ENCODE measurements around the gene ARHGAP15. TPM values are rescaled to one million over a fixed set of nuclear protein-coding genes. Genes with fewer than 3 reads are reported as not detected.

The ARHGAP15 gene
- total RNA-seq, 2 donors from 2014 or later = 0.86 TPM; not detected in 1

GRCh38 chr2:143574069-143574468 is 444.9 kb downstream of the ARHGAP15 start:
- no peak overlapping the region for H3K4me3 Mint-ChIP-seq
- Histone ChIP-seq H3K4me3 (ENCODE audit: low read length) (no peak overlapping the region), H3K4me1 (ENCODE audit: control insufficient read depth, insufficient read depth, low read length) (no peaks in the 10 kb centered on the region), H3K36me3 (ENCODE audit: control insufficient read depth, insufficient read depth, low read length) (no peaks in the 10 kb centered on the region), H3K27ac (ENCODE audit: low read depth, low read length) (no peak overlapping the region), H3K27me3 (ENCODE audit: control insufficient read depth, insufficient read depth, low read length, poor library complexity, severe bottlenecking) (no peaks in the 10 kb centered on the region), H3K9me3 (ENCODE audit: control insufficient read depth, low read length) (no peaks in the 10 kb centered on the region), H3K9ac (ENCODE audit: extremely low read depth, low read length, poor library complexity, severe bottlenecking) (no peak overlapping the region)
- no peak overlapping the region for H3K27ac Mint-ChIP-seq
- TF ChIP-seq, protein P1, sequence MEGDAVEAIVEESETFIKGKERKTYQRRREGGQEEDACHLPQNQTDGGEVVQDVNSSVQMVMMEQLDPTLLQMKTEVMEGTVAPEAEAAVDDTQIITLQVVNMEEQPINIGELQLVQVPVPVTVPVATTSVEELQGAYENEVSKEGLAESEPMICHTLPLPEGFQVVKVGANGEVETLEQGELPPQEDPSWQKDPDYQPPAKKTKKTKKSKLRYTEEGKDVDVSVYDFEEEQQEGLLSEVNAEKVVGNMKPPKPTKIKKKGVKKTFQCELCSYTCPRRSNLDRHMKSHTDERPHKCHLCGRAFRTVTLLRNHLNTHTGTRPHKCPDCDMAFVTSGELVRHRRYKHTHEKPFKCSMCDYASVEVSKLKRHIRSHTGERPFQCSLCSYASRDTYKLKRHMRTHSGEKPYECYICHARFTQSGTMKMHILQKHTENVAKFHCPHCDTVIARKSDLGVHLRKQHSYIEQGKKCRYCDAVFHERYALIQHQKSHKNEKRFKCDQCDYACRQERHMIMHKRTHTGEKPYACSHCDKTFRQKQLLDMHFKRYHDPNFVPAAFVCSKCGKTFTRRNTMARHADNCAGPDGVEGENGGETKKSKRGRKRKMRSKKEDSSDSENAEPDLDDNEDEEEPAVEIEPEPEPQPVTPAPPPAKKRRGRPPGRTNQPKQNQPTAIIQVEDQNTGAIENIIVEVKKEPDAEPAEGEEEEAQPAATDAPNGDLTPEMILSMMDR (conservative IDR thresholded peaks at IDR 0.05) = peak; percentile 62
- H3K27me3 Mint-ChIP-seq (ENCODE audit: insufficient read depth) = no peaks in the 10 kb centered on the region
- no peaks in the 10 kb centered on the region for H3K4me1 Mint-ChIP-seq
- DNase-seq = no peak
- no peaks in the 10 kb centered on the region for H3K36me3 Mint-ChIP-seq (ENCODE audit: low read depth)
- no peaks in the 10 kb centered on the region for H3K9me3 Mint-ChIP-seq
- 73% methylated on average over 1 of the region's 1 CpG; no CpG with 5 or more reads in 1 of the 2 experiments for WGBS, 2 experiments (ENCODE audit: insufficient coverage in 1 of 2, insufficient read length in 1 of 2)

- Histone ChIP-seq H3K9ac (ENCODE audit: extremely low read depth, low read length, poor library complexity, severe bottlenecking) (no peak overlapping the region), H3K4me3 (ENCODE audit: low read length) (no peak overlapping the region), H3K9me3 (ENCODE audit: control insufficient read depth, low read length) (no peaks in the 10 kb centered on the region), H3K36me3 (ENCODE audit: control insufficient read depth, insufficient read depth, low read length) (no peaks in the 10 kb centered on the region), H3K27me3 (ENCODE audit: control insufficient read depth, insufficient read depth, low read length, poor library complexity, severe bottlenecking) (no peaks in the 10 kb centered on the region), H3K27ac (ENCODE audit: low read depth, low read length) (no peak overlapping the region), H3K4me1 (ENCODE audit: control insufficient read depth, insufficient read depth, low read length) (no peaks in the 10 kb centered on the region)
- H3K27me3 Mint-ChIP-seq (ENCODE audit: insufficient read depth) = no peaks in the 10 kb centered on the region
- H3K4me3 Mint-ChIP-seq = no peak overlapping the region
- TF ChIP-seq, protein P1 (conservative IDR thresholded peaks at IDR 0.05) = peak; percentile 79
- H3K36me3 Mint-ChIP-seq (ENCODE audit: low read depth) = no peaks in the 10 kb centered on the region
- no peaks in the 10 kb centered on the region for H3K9me3 Mint-ChIP-seq
- H3K4me1 Mint-ChIP-seq = no peaks in the 10 kb centered on the region
- DNase-seq = no peak
- WGBS, 2 experiments (ENCODE audit: insufficient coverage in 1 of 2, insufficient read length in 1 of 2) = 86% methylated on average over 3 of the region's 3 CpGs; no CpG with 5 or more reads in 1 of the 2 experiments
- H3K27ac Mint-ChIP-seq = no peak overlapping the region
Measured at GRCh38 chr2:143575340-143575739, 446.1 kb downstream of the ARHGAP15 start.

GRCh38 chr2:143577489-143577888 is 448.3 kb downstream of the ARHGAP15 start:
- H3K36me3 Mint-ChIP-seq (ENCODE audit: low read depth) = no peaks in the 10 kb centered on the region
- H3K27ac Mint-ChIP-seq = no peak overlapping the region
- peaks cover 3% of the 10 kb centered on the region for H3K4me1 ChIP-seq (ENCODE audit: control insufficient read depth, insufficient read depth, low read length)
- no peak for DNase-seq
- H3K4me3 Mint-ChIP-seq = no peak overlapping the region
- 91 to 100% methylated on average over 2 of the region's 2 CpGs for WGBS, 2 experiments (ENCODE audit: insufficient coverage in 1 of 2, insufficient read length in 1 of 2)
- no peaks in the 10 kb centered on the region for H3K36me3 ChIP-seq (ENCODE audit: control insufficient read depth, insufficient read depth, low read length)
- H3K9me3 Mint-ChIP-seq = no peaks in the 10 kb centered on the region
- peaks cover 14% of the 10 kb centered on the region for H3K4me1 Mint-ChIP-seq
- H3K9ac ChIP-seq (ENCODE audit: extremely low read depth, low read length, poor library complexity, severe bottlenecking) = no peak overlapping the region
- no peaks in the 10 kb centered on the region for H3K9me3 ChIP-seq (ENCODE audit: control insufficient read depth, low read length)
- no peaks in the 10 kb centered on the region for H3K27me3 ChIP-seq (ENCODE audit: control insufficient read depth, insufficient read depth, low read length, poor library complexity, severe bottlenecking)
- no peak overlapping the region for H3K4me3 ChIP-seq (ENCODE audit: low read length)
- no peaks in the 10 kb centered on the region for H3K27me3 Mint-ChIP-seq (ENCODE audit: insufficient read depth)
- no peak overlapping the region for H3K27ac ChIP-seq (ENCODE audit: low read depth, low read length)
- TF ChIP-seq, protein P1 (conservative IDR thresholded peaks at IDR 0.05) = no peak
